CD4-positive, alpha-beta memory T cell (primary cell): ENCODE data around the gene RNF123. TPM values are rescaled to one million over a fixed set of nuclear protein-coding genes. Genes with fewer than 3 reads are reported as not detected.
A peak's percentile ranks its signal among the peaks of the same experiment; 100 is the strongest.

Experiments
- CTCF ChIA-PET: fragments of 350-600 bp; sonication (Branson Sonifier 250); formaldehyde crosslinking; loops from one replicate; lab custom pipeline; 2021; ENCODE audit warnings: inconsistent platforms; ENCODE audit not compliant: partially characterized antibody; lab: Charles Lee
- POLR2A ChIA-PET: fragments of 350-600 bp; sonication (Branson Sonifier 250); formaldehyde crosslinking; loops from one replicate; lab custom pipeline; 2021; ENCODE audit not compliant: partially characterized antibody; lab: Charles Lee
- DNase-seq, 5 donors: peaks; one replicate each; pipeline versions ENCODE4 v3.0.0 to v3.0.0-alpha.2; 2020 to 2022; ENCODE audit warnings: mixed read lengths in 1 of 5
- H3K27ac ChIP-seq: one replicate; pipeline ENCODE4 v1.7.0; 2013; ENCODE audit warnings: low read depth, low read length
- H3K27me3 ChIP-seq: 2 replicates; pipeline ENCODE4 v1.7.0; 2013; ENCODE audit warnings: mild to moderate bottlenecking, low read length, moderate library complexity; ENCODE audit not compliant: insufficient read depth
- H3K36me3 ChIP-seq: 2 replicates; pipeline ENCODE4 v1.7.0; 2013; ENCODE audit warnings: mild to moderate bottlenecking, low read length, moderate library complexity; ENCODE audit not compliant: insufficient read depth
- H3K4me1 ChIP-seq: 2 replicates; pipeline ENCODE4 v1.7.0; 2013; ENCODE audit warnings: mild to moderate bottlenecking, low read length, moderate library complexity; ENCODE audit not compliant: insufficient read depth
- H3K4me3 ChIP-seq, 2 donors: one replicate each; pipeline ENCODE4 v1.7.0; 2013; ENCODE audit warnings: low read length in 2 of 2, mild to moderate bottlenecking in 1 of 2
- H3K9me3 ChIP-seq, 2 donors: one replicate each; pipeline ENCODE4 v1.7.0; 2013; ENCODE audit warnings: low read length in 2 of 2, control low read depth in 1 of 2; ENCODE audit not compliant: control insufficient read depth in 1 of 2
- H3K27ac Mint-ChIP-seq, 7 donors: one replicate each; pipeline ENCODE4 v1.8.0; 2020 to 2021; ENCODE audit warnings: mixed read lengths in 7 of 7, mild to moderate bottlenecking in 6 of 7, inconsistent platforms in 3 of 7, moderate library complexity in 3 of 7
- H3K27me3 Mint-ChIP-seq, 2 donors: one replicate each; pipeline ENCODE4 v1.8.0; 2020 to 2021; ENCODE audit warnings: mixed read lengths in 2 of 2
- H3K36me3 Mint-ChIP-seq, 2 donors: one replicate each; pipeline ENCODE4 v1.8.0; 2020 to 2021; ENCODE audit warnings: mixed read lengths in 2 of 2, inconsistent platforms in 1 of 2, mild to moderate bottlenecking in 1 of 2
- H3K4me1 Mint-ChIP-seq, 4 donors: one replicate each; pipeline ENCODE4 v1.8.0; 2020 to 2021; ENCODE audit warnings: mixed read lengths in 4 of 4, mild to moderate bottlenecking in 1 of 4
- H3K4me3 Mint-ChIP-seq, 8 donors: one replicate each; pipeline ENCODE4 v1.8.0; 2020 to 2021; ENCODE audit warnings: mixed read lengths in 8 of 8, mild to moderate bottlenecking in 7 of 8, moderate library complexity in 6 of 8, inconsistent platforms in 3 of 8
- H3K9me3 Mint-ChIP-seq, 8 donors: one replicate each; pipeline ENCODE4 v1.8.0; 2020 to 2021; ENCODE audit warnings: mixed read lengths in 8 of 8, mild to moderate bottlenecking in 5 of 8, inconsistent platforms in 3 of 8, moderate library complexity in 1 of 8
- intact Hi-C: fragments of 100-400 bp; cut with micrococcal nuclease; formaldehyde crosslinking; loops from one replicate; pipeline ENCODE4 v1.15.1; 2023
- polyA plus RNA-seq, 2 donors: library from polyadenylated mRNA; unstranded; fragments of 300-500 nt; fragmentation: Illumina TruSeq; gene quantifications; one replicate each; pipeline ENCODE4 v1.2.3, GENCODE V29; 2021
- total RNA-seq, 2 experiments: library from RNA; stranded (reverse); gene quantifications; one replicate each; pipeline ENCODE4 v1.2.3, GENCODE V29; 2021

The RNF123 gene
- total and polyA plus RNA-seq, 4 experiments from 2014 or later: 3.1 to 74.7 (median 47.4) TPM

- H3K36me3 Mint-ChIP-seq: peaks cover 0 to 59% of the 10 kb centered on the region in 2 donors
- intact Hi-C loops: loop anchor here (1.0 kb wide), 2 partner anchors 50 to 62 kb away; partner anchors contain the start of genes APEH and IP6K1
- Histone ChIP-seq H3K4me1 (peaks cover 26% of the 10 kb centered on the region), H3K27me3 (no peaks in the 10 kb centered on the region), H3K27ac (peak within 1 kb of the TSS; percentile 99), H3K4me3 (peak within 1 kb of the TSS; percentile 85 to 89), H3K36me3 (peaks cover 23% of the 10 kb centered on the region), H3K9me3 (no peaks in the 10 kb centered on the region)
- DNase-seq: peak; percentile 88 to 92 (median 92)
- peaks cover 13 to 48% (median 24%) of the 10 kb centered on the region in 4 donors for H3K4me1 Mint-ChIP-seq
- peak within 1 kb of the TSS; percentile 98 to 99 (median 99) for H3K27ac Mint-ChIP-seq
- ChIA-PET CTCF (interaction anchor here (3.1 kb wide), 1 partner anchor 184 kb away, joined by 12 read pairs; no protein-coding TSS in a partner anchor), POLR2A (interaction anchor here (0.9 to 1.6 kb wide), 6 partner anchors 11 to 184 kb away, joined by 3 to 7 read pairs (median 4); partner anchors contain the start of genes INKA1 and IP6K1)
- H3K4me3 Mint-ChIP-seq: peak within 1 kb of the TSS; percentile 93 to 98 (median 96)
- peaks cover 0 to 2% (median 0%) of the 10 kb centered on the region in 8 donors for H3K9me3 Mint-ChIP-seq
- H3K27me3 Mint-ChIP-seq: peaks cover 0 to 2% of the 10 kb centered on the region in 2 donors
Observed at GRCh38 chr3:49723628-49724551, 34.5 kb downstream of the RNF123 start, which contains the start of gene GMPPB. Gene GMPPB, minus strand, starts transcription at chr3:49723951. Its CDS starts 225 bp downstream, at chr3:49723726.

GRCh38 chr3:49724586-49724985, 35.2 kb downstream of the RNF123 start:
- no peaks in the 10 kb centered on the region for H3K27me3 ChIP-seq
- H3K9me3 ChIP-seq: no peaks in the 10 kb centered on the region
- peak; percentile 30 to 84 (median 49) for DNase-seq
- ChIA-PET CTCF (interaction anchor here (3.1 kb wide), 1 partner anchor 184 kb away, joined by 12 read pairs; no protein-coding TSS in a partner anchor), POLR2A (interaction anchor here (1.3 to 1.4 kb wide), 2 partner anchors 61 to 185 kb away, joined by 3 to 7 read pairs; partner anchors contain the start of gene IP6K1)
- peaks cover 0 to 2% of the 10 kb centered on the region in 2 donors for H3K27me3 Mint-ChIP-seq
- H3K36me3 Mint-ChIP-seq: peaks cover 0 to 55% of the 10 kb centered on the region in 2 donors
- H3K4me3 ChIP-seq: peak overlapping the region in 1 of 2 donors; percentile 89
- peaks cover 10 to 41% (median 19%) of the 10 kb centered on the region in 4 donors for H3K4me1 Mint-ChIP-seq
- H3K36me3 ChIP-seq: peaks cover 23% of the 10 kb centered on the region
- peak overlapping the region; percentile 93 to 98 (median 96) for H3K4me3 Mint-ChIP-seq
- H3K27ac ChIP-seq: peak overlapping the region; percentile 99
- intact Hi-C loops: loop anchor here (1.0 kb wide), 1 partner anchor 62 kb away; the partner anchor contains the start of gene IP6K1
- H3K27ac Mint-ChIP-seq: peak overlapping the region; percentile 98 to 99 (median 99)
- H3K9me3 Mint-ChIP-seq: peaks cover 0 to 2% (median 0%) of the 10 kb centered on the region in 8 donors
- peaks cover 25% of the 10 kb centered on the region for H3K4me1 ChIP-seq

GRCh38 chr3:49725906-49726681, 36.7 kb downstream of the RNF123 start:
- ChIA-PET CTCF (interaction anchor here (1.3 kb wide), 1 partner anchor 113 kb away, joined by 3 read pairs; no protein-coding TSS in a partner anchor), POLR2A (interaction anchor here (0.9 kb wide), 1 partner anchor 77 kb away, joined by 3 read pairs; the partner anchor contains the start of gene INKA1)
- DNase-seq: no peak
- Mint-ChIP-seq H3K9me3 (peaks cover 0 to 2% (median 0%) of the 10 kb centered on the region in 8 donors), H3K4me3 (peak overlapping the region in 3 of 8 donors; percentile 2 to 15 (median 2)), H3K27ac (peak overlapping the region in 6 of 7 donors; percentile 25 to 99 (median 68)), H3K4me1 (peaks cover 8 to 29% (median 16%) of the 10 kb centered on the region in 4 donors), H3K27me3 (peaks cover 0 to 2% of the 10 kb centered on the region in 2 donors), H3K36me3 (peaks cover 1 to 45% of the 10 kb centered on the region in 2 donors)
- peaks cover 23% of the 10 kb centered on the region for H3K36me3 ChIP-seq
- peak overlapping the region; percentile 99 for H3K27ac ChIP-seq
- H3K27me3 ChIP-seq: no peaks in the 10 kb centered on the region
- H3K4me1 ChIP-seq: peaks cover 19% of the 10 kb centered on the region
- H3K9me3 ChIP-seq: no peaks in the 10 kb centered on the region
- no peak overlapping the region for H3K4me3 ChIP-seq
- intact Hi-C loops: no loop called here

GRCh38 chr3:49727154-49727923, 38.0 kb downstream of the RNF123 start:
- intact Hi-C loops: no loop called here
- peaks cover 0 to 2% (median 0%) of the 10 kb centered on the region in 8 donors for H3K9me3 Mint-ChIP-seq
- Histone ChIP-seq H3K36me3 (peaks cover 18% of the 10 kb centered on the region), H3K9me3 (no peaks in the 10 kb centered on the region), H3K27me3 (no peaks in the 10 kb centered on the region), H3K4me3 (no peak overlapping the region), H3K4me1 (peaks cover 18% of the 10 kb centered on the region), H3K27ac (no peak overlapping the region)
- H3K36me3 Mint-ChIP-seq: peaks cover 6 to 45% of the 10 kb centered on the region in 2 donors
- DNase-seq: no peak
- peak overlapping the region in 1 of 8 donors; percentile 52 for H3K4me3 Mint-ChIP-seq
- H3K27ac Mint-ChIP-seq: peak overlapping the region in 1 of 7 donors; percentile 25
- CTCF ChIA-PET: interaction anchor here (1.3 kb wide), 1 partner anchor 112 kb away, joined by 3 read pairs; no protein-coding TSS in a partner anchor
- POLR2A ChIA-PET: no interaction called here
- peaks cover 0 to 2% of the 10 kb centered on the region in 2 donors for H3K27me3 Mint-ChIP-seq
- peaks cover 7 to 26% (median 14%) of the 10 kb centered on the region in 4 donors for H3K4me1 Mint-ChIP-seq

- no peak for DNase-seq
- Histone ChIP-seq H3K27ac (no peak overlapping the region), H3K36me3 (peaks cover 20% of the 10 kb centered on the region), H3K4me3 (no peak overlapping the region), H3K4me1 (peaks cover 12% of the 10 kb centered on the region), H3K27me3 (no peaks in the 10 kb centered on the region), H3K9me3 (no peaks in the 10 kb centered on the region)
- Mint-ChIP-seq H3K27ac (no peak overlapping the region), H3K36me3 (peaks cover 11 to 46% of the 10 kb centered on the region in 2 donors), H3K4me1 (peaks cover 2 to 20% (median 9%) of the 10 kb centered on the region in 4 donors), H3K9me3 (no peaks in the 10 kb centered on the region), H3K4me3 (no peak overlapping the region), H3K27me3 (peaks cover 0 to 2% of the 10 kb centered on the region in 2 donors)
- POLR2A ChIA-PET: no interaction called here
- CTCF ChIA-PET: no interaction called here
- intact Hi-C loops: no loop called here
Observed at GRCh38 chr3:49727924-49728361, 38.6 kb downstream of the RNF123 start.
